GM19023 (cell line): ENCODE results near the gene FCSK.

Experiments used
- ATAC-seq: cut with Tn5 transposase; IDR thresholded peaks from one replicate; pipeline ENCODE4 v1.9.1; 2021; ENCODE audit warnings: mild to moderate bottlenecking, moderate library complexity; ENCODE audit not compliant: unreplicated experiment

Gene FCSK

GRCh38 chr16:70453117-70453891 is 1.1 kb upstream of the FCSK start:
- ATAC-seq: no peak

GRCh38 chr16:70453892-70454221 is 538 bp upstream of the FCSK start:
- ATAC-seq: no peak

- no peak for ATAC-seq
Measured at GRCh38 chr16:70455910-70456309, 1.5 kb downstream of the FCSK start.

- ATAC-seq: no peak
Measured at GRCh38 chr16:70457446-70458166, 3.2 kb downstream of the FCSK start.

- ATAC-seq: no peak
Measured at GRCh38 chr16:70460737-70461261, 6.4 kb downstream of the FCSK start.

GRCh38 chr16:70463235-70463634 is 8.8 kb downstream of the FCSK start:
- no peak for ATAC-seq

- no peak for ATAC-seq
Measured at GRCh38 chr16:70465999-70466804, 11.8 kb downstream of the FCSK start.

GRCh38 chr16:70466805-70467076 is 12.3 kb downstream of the FCSK start:
- no peak for ATAC-seq

GRCh38 chr16:70467113-70467512 is 12.7 kb downstream of the FCSK start:
- ATAC-seq: no peak

GRCh38 chr16:70467608-70468007 is 13.2 kb downstream of the FCSK start:
- ATAC-seq: no peak

- ATAC-seq: no peak
Measured at GRCh38 chr16:70468776-70469525, 14.6 kb downstream of the FCSK start.

GRCh38 chr16:70470141-70470926 is 15.9 kb downstream of the FCSK start:
- ATAC-seq: no peak

- ATAC-seq: no peak
Measured at GRCh38 chr16:70470927-70471341, 16.5 kb downstream of the FCSK start.

- ATAC-seq: no peak
Measured at GRCh38 chr16:70472786-70473433, 18.5 kb downstream of the FCSK start.

GRCh38 chr16:70473446-70474319 is 19.3 kb downstream of the FCSK start:
- ATAC-seq: no peak

GRCh38 chr16:70474320-70475053 is 20.1 kb downstream of the FCSK start:
- ATAC-seq: no peak

- ATAC-seq: no peak
Measured at GRCh38 chr16:70475054-70475871, 20.9 kb downstream of the FCSK start.
